GM21619 (cell line): ENCODE measurements around the gene PPM1L.
"Not testable (repeated sequence)": the region's sequence is repeated elsewhere in the genome, so short reads cannot be mapped to it uniquely, and the experiment has no call there.

Experiments used
- ATAC-seq: cut with Tn5 transposase; IDR thresholded peaks from one replicate; pipeline ENCODE4 v1.9.1; 2021; ENCODE audit not compliant: unreplicated experiment

The PPM1L gene

DNA sequence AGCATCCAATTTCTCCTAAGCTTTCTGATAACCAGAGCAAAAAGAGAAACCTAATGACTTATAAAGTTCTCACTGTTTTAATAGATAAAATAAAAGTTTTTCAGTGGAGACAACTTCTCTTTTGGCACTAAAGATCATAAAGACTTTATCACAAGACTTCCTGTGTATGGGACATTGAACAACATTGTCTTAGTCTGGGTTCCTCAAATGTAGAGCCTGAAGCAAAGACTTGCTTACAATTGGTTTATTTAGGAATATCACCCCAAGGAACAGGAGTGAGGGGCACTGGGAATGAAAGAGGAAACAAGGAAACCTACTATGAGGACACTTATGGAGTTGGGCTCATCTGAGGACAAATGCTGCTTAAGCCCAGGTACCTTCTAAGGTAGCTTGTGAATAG is 221.7 kb downstream of the PPM1L start:
- no peak for ATAC-seq

DNA sequence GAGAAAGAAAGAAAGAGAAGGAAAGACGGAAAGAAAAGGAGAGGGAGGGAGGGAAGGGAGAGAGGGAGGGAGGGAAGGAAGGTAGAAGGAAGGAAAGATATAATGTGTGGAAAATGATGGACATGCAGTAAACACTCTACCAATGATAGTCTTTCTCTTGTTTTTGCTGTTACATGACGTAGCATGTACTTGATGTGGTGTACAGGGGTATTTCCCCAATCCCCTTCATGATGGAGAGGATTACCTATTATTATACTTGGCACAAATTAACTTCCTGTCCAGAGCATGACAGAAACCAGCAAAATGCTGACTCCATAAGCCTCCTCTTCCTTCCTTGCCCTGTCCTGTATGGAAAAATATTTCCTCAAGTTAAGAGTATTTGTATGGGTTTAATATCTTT is 224.7 kb downstream of the PPM1L start:
- peak; percentile 67 for ATAC-seq

DNA sequence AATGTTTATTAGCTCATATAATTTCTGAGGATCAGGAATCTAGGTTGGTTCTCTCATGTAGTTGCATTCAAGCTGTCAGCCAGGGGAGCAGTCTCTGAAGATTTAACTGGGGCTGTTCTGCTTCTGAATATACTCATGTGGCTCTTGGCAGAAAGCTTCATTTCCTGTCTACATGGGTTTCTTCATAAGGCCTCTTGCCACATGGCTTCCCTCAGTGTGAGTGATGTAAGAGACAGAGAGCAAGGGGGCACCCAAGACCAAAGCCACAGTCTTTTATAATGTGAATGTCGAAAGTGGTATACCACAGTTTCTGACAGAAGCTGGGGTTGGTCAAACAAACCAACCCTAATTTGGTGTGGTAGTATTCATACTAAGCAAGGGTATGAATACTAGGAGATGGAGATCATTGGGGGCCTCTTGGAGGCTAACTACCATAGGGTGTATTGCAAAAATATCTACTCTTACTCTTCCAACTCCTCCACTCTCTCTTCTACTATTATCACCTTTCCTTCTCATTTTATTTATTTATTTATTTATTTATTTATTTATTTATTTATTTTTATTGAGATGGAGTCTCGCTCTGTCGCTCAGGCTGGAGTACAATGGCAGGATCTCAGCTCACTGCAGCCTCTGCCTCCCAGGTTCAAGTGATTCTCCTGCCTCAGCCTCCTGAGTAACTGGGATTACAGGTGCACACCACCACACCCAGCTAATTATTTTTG is 225.3 kb downstream of the PPM1L start:
- peak; percentile 85 for ATAC-seq

DNA sequence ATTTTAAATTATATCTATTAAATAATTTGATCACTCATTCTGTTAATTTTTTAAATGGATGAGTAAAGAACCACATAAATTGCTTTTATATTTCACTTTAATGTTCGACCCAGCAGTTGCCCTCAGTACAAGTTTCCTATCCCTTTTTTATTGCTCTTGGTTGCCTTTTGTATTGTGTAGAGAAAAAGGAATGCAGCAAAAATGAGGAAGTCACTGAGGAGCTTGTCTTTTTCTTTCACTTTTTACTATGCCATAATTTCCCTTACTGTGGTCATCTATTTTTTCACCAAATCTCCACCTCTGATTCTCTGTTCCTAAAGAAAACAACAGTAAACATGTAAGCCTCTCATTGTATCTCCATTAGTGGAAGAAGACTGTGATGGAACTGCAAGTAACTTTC is 226.5 kb downstream of the PPM1L start:
- no peak for ATAC-seq

DNA sequence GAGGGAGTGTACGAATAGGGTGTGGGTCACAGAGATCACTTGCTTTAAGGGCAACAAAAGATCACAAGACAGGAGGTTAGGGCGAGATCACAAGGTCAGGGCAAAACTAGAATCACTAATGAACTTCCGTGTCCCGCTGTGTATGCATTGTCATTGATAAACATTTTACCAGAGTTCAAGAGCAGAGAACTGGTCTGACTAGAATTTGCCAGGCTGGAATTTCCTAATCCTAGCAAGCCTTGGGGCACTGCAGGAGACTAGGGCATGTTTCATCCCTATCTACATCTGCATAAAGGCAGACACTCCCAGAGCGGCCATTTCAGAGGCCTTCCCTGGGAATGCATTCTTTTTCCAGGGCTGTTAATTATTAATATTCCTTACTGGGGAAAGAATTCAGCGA is 227.9 kb downstream of the PPM1L start:
- not testable (repeated sequence) for ATAC-seq

DNA sequence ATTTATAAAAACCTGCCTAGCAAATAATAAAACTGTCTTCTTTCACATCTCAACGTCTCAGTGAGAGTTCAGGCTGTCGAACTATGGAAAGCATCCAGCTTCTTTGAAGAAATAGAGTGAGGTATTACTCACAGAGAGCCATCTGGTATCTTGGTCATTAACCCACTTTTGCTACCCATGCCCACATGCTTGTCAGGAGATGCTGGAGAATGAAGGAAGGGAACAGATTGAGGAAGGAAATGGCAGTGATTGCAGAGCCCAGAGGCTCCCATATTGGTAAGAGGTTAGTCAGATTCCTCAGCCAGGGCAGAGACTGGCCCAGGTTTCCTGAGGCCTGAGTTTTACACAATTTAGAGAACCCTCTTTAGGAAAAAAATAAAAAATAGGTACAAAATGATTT is 230.0 kb downstream of the PPM1L start:
- no peak for ATAC-seq

DNA sequence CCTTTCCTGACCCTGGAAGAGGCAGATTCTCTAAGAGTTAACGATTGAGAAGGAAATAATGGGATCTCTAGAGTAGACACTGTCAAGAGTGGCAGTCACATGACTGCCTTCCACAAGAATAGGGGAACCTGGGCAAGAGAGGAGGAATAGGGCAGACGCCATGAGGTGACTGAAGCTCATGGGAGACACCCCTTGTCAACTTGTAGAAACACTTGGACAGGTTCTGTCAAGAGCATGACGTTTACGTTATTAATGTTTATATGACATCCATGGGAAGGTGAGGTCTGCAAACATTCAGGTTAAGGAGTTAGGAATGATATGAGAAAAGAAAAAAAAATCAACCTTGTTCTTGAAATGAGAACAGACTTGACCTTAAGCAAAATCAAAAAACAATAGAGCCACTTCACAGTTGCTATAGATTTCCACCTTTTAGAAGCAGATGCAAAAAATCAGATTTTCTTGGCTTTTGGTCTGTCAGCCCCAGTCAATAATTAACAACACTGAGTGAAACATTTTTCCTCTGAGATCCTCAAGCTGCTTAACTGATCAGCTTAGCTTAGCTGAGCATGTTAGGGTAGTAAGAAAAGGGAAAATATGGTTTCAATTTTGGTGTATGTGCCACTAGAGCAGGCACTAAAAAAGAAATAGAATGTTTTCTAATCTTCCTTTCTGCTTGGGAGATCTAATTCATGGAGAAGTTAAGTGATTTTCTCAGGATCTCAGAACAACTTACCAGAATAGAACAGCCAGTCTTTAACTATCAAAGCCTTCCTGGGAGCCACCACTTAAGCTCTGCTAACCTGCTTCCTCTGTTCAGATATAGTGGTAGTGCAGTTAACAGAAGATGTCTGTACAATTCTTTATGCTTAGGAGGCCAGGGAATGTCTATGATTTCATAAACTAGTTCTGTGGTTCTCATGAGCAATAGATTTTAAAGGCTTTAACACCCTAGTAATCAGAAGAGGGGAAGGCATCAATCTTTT is 232.2 kb downstream of the PPM1L start:
- peak; percentile 61 for ATAC-seq

DNA sequence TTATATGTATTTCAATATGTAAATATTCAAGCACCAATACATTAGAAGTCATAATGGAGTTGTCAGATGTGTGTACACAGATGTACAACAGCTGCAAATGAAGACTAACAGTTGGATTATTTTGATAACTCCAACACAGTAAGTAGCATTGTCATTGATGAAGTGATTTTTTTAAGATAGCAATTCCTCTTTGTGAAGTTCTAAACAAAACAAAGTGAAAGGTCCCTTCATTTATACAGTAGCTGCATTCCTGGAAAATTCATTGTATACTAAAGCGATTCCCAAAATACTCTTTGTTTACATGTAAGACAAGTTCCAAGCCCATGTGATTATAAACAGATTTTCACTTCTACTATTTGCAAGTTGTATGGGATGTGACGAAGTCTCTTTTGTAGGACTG is 234.4 kb downstream of the PPM1L start:
- no peak for ATAC-seq

DNA sequence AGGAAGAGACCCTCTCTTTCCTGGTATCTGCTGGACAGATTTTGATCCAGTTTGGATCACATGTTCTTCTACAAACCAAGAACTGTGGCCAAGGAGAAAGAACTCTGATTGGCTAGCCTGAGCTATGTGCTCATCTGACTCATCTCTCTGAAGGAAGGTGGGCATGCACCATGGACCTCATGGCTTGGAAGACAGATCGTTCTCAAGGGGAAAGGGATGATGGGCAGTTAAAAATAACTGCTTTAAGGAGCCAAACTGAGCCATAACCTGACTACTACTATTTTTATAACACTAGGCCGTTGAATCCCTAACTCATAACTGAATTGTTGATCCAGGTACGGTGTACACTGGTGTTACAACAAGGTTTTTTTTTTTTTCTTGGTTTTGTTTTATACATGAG is 236.7 kb downstream of the PPM1L start:
- ATAC-seq = no peak

DNA sequence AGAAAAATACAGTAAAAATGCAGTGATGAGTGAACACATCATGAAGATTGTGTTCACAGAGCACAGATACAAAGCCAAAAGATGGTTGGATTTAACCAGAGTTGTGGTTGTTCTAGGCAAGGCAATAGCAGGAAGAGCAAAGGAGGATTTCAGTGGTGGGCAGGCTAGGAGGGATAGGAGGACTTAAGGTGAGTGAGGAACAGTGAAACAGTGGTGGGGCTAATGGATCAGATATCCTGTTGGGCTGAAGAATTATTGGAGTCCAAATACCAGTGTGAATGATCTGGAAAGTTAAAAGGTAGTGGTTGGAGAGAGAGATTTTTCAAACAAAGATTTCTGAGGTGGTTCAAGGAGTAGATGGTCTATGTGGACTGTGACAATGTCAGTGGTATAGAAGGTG is 240.8 kb downstream of the PPM1L start:
- ATAC-seq = no peak

DNA sequence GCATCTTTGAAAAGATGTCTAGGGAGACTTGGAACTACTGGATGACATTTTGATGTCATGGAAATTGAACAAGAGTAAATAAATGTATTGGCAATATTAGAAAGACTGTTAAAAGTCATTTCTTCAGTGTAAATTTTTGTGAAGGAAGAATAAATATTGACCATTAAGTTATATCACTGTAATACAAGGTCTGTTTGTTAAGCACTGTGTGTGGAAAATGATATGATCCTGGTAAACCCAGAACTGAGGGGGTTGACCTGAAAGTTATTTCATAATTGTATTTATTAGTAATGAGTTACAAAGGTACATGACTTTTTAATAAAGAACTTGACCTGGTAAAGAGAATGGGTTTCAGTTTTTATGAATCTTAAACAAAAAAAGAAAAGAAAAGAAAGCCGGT is 242.6 kb downstream of the PPM1L start:
- no peak for ATAC-seq

DNA sequence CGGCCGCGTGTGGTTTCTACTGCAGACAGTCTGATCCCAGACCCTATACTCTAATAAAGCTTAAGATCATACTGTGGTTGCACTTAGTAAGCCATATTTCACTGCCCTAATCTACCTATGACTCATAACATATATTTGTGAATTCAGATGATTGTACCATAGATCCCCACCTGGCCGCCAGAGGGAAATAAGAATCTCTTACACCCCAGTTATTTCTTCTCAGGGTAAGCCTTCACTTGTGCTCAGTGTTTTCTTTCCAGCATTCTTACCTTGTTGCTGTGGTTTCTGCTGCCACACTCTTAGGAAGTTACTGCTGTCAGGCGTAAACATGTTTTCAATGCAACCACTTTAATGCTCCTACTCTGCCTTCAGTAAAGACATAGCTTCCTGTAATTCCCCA is 243.2 kb downstream of the PPM1L start:
- no peak for ATAC-seq

DNA sequence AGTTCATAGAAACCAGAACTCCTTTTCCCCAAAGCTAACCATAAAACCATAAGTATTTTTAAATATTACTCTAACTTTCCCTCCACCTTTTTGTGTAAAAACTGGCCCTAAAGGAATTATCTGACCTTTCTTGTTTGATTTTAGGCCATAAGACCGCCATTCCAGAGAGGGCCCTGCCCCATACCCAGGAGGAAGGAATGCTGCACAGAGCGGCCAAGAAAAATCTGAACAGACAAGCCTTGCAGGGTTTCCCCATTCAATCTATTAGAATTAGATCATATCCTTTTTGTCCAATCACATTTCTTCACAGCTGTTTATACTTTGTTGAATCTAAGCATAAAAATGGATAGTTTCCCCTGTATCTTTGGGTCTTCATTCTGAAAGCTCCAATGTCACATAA is 252.1 kb downstream of the PPM1L start:
- ATAC-seq = no peak

DNA sequence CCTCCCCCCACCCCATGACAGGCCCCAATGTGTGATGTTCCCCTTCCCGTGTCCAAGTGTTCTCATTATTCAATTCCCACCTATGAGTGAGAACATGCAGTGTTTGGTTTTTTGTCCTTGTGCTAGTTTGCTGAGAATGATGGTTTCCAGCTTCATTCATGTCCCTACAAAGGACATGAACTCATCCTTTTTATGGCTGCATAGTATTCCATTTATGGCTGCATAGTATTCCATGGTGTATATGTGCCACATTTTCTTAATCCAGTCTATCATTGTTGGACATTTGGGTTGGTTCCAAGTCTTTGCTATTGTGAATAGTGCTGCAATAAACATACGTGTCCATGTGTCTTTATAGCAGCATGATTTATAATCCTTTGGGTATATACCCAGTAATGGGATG is 254.1 kb downstream of the PPM1L start:
- ATAC-seq = not testable (repeated sequence)

DNA sequence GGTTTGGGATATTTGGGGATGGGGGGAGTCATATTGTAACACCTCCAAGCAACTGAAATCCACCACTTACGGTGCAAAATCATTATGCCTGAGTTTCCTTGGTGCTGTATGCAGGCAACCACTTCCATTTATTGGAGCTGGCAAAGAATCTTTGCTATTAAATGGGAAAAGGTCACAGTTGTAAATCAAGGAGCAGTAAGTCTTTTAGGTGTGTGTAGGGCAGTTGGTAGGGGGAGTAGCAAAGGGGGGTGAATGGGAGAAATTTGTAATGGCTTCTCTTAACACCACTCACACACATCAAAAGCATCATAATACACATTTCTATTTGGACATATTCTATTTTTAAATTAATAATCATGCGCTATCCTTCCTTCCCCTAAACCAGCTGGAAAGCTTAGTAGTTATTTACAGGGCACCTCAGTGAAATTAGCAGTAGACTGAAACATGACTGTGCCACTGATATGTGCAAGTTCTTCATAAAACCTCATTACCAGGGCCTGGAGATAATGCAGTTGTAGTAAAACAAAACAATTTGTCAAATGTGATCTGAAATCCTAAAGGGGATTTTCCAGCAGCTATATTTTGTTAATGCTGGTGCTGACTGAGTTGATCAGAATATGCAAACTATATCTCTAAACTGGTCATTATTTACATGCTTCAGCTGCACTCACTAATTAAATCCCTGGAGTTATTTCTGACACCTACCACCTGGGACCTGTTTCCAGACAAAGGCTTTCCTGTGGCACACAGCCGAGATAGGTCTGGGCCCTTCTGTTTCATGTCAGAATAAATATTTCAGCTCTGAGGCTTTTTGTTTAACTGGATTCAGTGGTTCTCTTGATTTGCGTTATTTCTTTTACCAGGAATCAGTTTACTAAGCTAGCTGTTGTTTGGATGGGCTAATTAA is 259.1 kb downstream of the PPM1L start:
- no peak for ATAC-seq

DNA sequence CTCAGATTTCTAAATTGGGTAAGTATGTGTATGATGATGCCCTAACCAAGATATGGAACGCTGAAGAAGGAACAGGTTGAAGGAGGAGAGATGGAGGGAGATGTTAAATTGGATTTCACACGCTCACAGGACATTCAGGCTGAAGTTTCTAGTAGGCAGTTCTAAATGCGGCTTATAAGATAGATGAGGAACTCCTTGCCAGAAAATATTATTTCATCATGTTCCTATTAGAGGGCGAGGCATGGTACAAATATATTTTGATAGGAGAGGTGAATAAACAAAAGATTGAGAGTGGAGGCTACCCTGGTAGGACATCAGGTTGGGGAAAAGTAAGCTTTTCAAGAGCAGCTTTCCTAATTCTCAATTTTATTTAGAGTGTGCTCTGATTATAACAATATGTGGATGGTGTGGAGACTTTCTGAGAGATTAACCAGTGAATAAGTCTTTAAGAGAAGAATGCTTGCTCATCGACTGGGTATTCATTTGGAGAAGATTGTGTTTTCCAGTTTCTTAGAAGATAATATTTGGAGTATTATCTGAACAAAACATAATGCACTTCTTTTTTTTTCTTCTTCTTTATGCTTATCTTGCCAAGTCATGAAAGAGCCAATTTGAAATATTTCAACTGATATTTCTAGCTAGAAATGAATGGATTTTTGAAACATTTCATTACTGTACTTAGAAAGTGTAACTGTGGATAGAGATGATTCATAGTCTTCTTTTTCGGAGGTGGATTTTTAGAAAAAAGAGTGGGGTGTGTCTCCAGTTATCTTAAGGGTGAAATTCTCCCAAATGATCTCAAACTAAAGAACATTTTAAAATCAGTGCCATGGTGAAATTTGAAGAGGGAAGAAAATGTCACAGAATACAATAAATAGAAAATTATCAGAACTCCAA is 260.6 kb downstream of the PPM1L start:
- no peak for ATAC-seq

DNA sequence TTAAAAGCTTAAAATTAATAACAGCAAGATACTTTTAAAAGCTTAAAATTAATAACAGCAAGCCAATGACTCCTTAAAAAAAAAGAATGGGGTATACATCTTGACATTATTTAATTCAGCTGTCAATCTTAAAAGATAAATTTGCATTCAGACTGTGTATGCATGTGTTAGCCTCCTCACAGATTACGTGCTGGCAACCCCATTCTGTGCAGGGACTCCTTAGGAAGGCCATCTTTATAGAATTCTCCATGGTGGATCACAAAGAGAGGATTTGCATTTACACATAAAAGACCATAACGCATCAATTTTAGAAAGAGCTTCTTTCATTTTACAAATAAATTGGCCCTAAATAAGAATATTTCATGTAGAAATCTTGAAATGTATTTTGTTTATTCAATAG is 261.9 kb downstream of the PPM1L start:
- no peak for ATAC-seq

DNA sequence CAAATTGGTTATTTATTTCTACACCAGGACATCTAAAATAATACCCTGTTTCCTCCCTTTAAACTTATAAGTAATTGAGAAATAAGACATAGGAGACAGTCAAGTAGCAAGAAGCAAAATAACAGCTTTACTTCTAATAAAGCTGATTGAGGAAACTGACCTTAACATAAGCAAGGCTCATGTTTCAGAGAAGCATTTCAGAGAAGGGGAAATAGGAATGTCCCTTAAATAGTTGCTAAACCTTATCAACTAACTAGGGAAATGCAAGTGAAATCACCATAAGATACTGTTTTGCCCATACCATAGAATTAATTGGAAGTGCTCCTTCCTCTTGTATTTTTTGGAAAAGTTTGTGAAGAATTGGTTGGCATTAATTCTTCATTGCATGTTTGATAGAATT is 264.2 kb downstream of the PPM1L start:
- no peak for ATAC-seq

DNA sequence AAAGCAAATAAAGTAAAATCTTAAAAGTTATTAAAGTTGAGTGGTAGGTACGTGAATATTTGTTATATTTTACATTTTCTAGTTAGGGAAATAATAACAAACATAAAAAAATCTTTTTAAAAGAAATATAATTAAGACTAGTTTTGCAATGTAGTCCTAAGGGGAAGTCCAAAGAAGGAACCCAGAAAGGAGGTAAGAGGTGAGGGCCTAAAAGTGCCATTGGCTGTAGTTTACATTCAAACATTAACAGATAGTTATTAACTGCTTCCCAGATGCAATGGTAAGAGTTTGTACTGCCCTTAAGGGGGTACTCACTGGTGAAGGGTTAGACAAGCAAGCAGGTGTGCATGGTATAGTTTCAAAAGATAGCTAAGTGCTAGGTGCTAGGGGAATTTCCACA is 269.9 kb downstream of the PPM1L start:
- ATAC-seq = no peak
